NCI-H2107 (cell line): ENCODE results near the gene VANGL2.

ENCODE experiments used
- DNase-seq: peaks from one replicate; lab custom pipeline; 2025; lab: John Stamatoyannopoulos, UW

The VANGL2 gene

GRCh38 chr1:160428655-160429054 is 28.3 kb downstream of the VANGL2 start:
- DNase-seq: peak; percentile 66

- no peak for DNase-seq
Measured at GRCh38 chr1:160429125-160429561, 28.8 kb downstream of the VANGL2 start.

- DNase-seq: no peak
Measured at GRCh38 chr1:160429702-160430535, 29.6 kb downstream of the VANGL2 start.

- DNase-seq: no peak
Measured at GRCh38 chr1:160431006-160431405, 30.6 kb downstream of the VANGL2 start.

GRCh38 chr1:160431571-160431970 is 31.2 kb downstream of the VANGL2 start:
- no peak for DNase-seq

GRCh38 chr1:160432371-160432786 is 32.0 kb downstream of the VANGL2 start:
- DNase-seq: no peak

GRCh38 chr1:160436966-160437365 is 36.6 kb downstream of the VANGL2 start:
- DNase-seq: no peak

- no peak for DNase-seq
Measured at GRCh38 chr1:160437432-160438316, 37.3 kb downstream of the VANGL2 start.

GRCh38 chr1:160438317-160438918 is 38.1 kb downstream of the VANGL2 start:
- no peak for DNase-seq

- no peak for DNase-seq
Measured at GRCh38 chr1:160438935-160439334, 38.6 kb downstream of the VANGL2 start.

GRCh38 chr1:160439718-160440117 is 39.4 kb downstream of the VANGL2 start:
- DNase-seq: no peak

GRCh38 chr1:160446945-160447600 is 46.7 kb downstream of the VANGL2 start:
- no peak for DNase-seq

- no peak for DNase-seq
Measured at GRCh38 chr1:160449494-160449893, 49.1 kb downstream of the VANGL2 start.

- DNase-seq: no peak
Measured at GRCh38 chr1:160451119-160451858, 50.9 kb downstream of the VANGL2 start.

- DNase-seq: no peak
Measured at GRCh38 chr1:160451859-160452232, 51.5 kb downstream of the VANGL2 start.

GRCh38 chr1:160453443-160453842 is 53.1 kb downstream of the VANGL2 start:
- no peak for DNase-seq

GRCh38 chr1:160454371-160455152 is 54.2 kb downstream of the VANGL2 start:
- no peak for DNase-seq

- DNase-seq: no peak
Measured at GRCh38 chr1:160455153-160455517, 54.8 kb downstream of the VANGL2 start.

GRCh38 chr1:160459056-160459455 is 58.7 kb downstream of the VANGL2 start:
- no peak for DNase-seq

- no peak for DNase-seq
Measured at GRCh38 chr1:160459687-160460086, 59.3 kb downstream of the VANGL2 start.
